ENCODE results near the gene ROR2.

Gene ROR2

GRCh38 chr9:91942201-91942600 is 7.8 kb downstream of the ROR2 start:
- TF ChIP-seq SIN3A (IDR thresholded peaks at IDR 0.05; ENCODE audit: borderline replicate concordance, insufficient read depth, low read length) (no peak), POLR2AphosphoS5 (IDR thresholded peaks at IDR 0.05; ENCODE audit: low read depth, low read length) (no peak), TAF1 (IDR thresholded peaks at IDR 0.05; ENCODE audit: borderline replicate concordance, insufficient read depth, low read length) (no peak)

DNA sequence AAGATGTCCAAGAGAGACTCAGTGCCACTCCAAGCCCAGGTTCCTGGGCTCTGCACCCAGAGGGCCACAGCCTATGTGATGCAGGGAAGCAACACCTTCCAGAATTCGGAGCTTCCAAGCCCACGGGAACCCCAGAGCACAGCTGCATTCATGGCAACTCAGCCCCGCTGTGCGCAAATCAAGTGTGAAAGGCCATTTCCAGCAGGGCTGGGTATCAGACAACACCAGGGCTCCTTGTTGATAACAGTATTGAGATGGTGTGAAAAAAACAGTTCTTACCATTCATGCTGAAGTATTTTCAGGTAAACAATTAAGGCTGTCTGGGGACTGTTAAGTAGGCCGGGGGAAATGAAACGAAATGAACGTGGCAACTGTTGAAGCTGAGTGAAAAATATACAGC is 10.1 kb downstream of the ROR2 start:
- no peak for TF ChIP-seq SIN3A (IDR thresholded peaks at IDR 0.05; ENCODE audit: borderline replicate concordance, insufficient read depth, low read length)
- TF ChIP-seq POLR2AphosphoS5 (IDR thresholded peaks at IDR 0.05; ENCODE audit: low read depth, low read length), result no peak
- no peak for TF ChIP-seq TAF1 (IDR thresholded peaks at IDR 0.05; ENCODE audit: borderline replicate concordance, insufficient read depth, low read length)
- TF ChIP-seq REST (IDR thresholded peaks at IDR 0.05; ENCODE audit: insufficient read depth in 1 of 2, low read depth in 2 of 2, low read length in 2 of 2), result no peak
- no peak for TF ChIP-seq FOXP2 (optimal IDR thresholded peaks at IDR 0.05; ENCODE audit: borderline replicate concordance, extremely low read depth, extremely low read length, insufficient read depth)

DNA sequence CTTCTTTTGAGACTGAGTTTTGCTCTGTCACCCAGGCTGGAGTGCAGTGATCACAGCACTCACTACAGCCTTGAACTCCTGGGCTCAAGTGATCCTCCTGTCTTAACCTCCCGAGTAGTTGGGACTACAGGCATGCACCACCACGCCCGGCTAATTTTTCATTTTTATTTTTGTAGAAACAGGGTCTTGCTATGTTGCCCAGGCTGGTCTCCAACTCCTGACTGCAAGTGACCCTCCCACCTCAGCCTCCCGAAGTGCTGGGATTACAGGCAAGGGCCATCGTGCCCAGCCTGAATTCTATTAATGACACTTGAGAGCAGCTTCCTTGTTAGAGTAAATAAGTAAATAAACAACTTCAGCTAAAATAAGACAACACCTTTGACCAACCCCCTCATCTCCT is 12.3 kb downstream of the ROR2 start:
- TF ChIP-seq TAF1 (IDR thresholded peaks at IDR 0.05; ENCODE audit: borderline replicate concordance, insufficient read depth, low read length), result no peak

DNA sequence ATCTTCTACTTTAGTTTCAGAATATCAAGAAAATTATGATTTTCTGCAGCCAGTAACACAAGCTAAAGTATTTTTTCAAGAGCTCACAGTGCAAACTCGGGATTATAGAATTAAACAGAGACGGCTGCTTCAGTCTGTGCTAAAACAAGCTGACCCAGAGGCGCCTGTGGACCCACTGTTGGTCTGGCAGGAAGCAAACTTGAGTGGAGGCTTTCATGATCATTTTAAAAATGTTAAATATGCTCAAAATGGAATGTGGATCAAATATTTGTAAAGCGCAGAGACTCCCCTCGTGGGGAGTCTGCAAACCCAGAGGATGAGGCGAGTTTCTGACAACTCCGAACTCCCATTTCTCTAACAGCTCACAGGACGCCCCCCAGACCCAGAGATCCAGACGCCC is 13.0 kb downstream of the ROR2 start:
- TF ChIP-seq FOXP2 (optimal IDR thresholded peaks at IDR 0.05; ENCODE audit: borderline replicate concordance, extremely low read depth, extremely low read length, insufficient read depth), result no peak
- no peak for TF ChIP-seq TAF1 (IDR thresholded peaks at IDR 0.05; ENCODE audit: borderline replicate concordance, insufficient read depth, low read length)
- TF ChIP-seq POLR2AphosphoS5 (IDR thresholded peaks at IDR 0.05; ENCODE audit: low read depth, low read length), result no peak
- no peak for TF ChIP-seq SIN3A (IDR thresholded peaks at IDR 0.05; ENCODE audit: borderline replicate concordance, insufficient read depth, low read length)
- TF ChIP-seq REST (IDR thresholded peaks at IDR 0.05; ENCODE audit: insufficient read depth in 1 of 2, low read depth in 2 of 2, low read length in 2 of 2), result no peak

DNA sequence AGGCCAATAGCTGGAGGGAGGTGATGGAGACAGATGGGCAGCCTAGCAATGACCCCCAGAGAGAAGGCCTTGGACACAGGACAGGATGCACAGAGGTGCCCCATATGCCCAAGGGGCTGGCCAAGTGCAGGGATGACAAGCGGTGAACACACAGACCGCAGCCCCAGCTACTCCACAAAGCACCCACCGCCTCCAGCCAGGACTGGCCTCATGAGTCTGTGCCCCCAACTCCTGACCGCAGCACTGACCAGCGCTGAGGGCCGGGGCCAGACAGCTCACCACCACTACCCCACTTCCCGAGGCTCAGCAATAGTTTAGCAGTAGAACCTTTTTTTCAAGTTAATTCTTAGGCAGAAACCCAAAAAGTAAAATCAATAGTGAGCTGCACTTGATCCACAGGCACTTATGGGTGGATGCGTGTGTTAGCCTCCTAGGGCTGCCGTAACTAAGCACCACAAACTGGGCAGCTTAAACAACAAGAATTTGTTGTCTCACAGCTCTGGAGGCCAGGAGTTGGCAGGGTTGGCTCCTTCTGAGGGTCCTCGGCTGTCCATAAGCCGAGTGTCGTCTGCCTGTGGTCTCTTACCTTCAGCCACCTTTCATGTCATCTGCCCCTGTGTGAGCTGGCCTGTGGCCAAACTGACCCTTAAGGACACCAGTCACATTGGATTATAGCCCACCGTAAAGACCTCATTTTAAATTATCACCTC is 14.1 kb downstream of the ROR2 start:
- no peak for TF ChIP-seq FOXP2 (optimal IDR thresholded peaks at IDR 0.05; ENCODE audit: borderline replicate concordance, extremely low read depth, extremely low read length, insufficient read depth)
- no peak for TF ChIP-seq POLR2AphosphoS5 (IDR thresholded peaks at IDR 0.05; ENCODE audit: low read depth, low read length)
- no peak for TF ChIP-seq REST (IDR thresholded peaks at IDR 0.05; ENCODE audit: insufficient read depth in 1 of 2, low read depth in 2 of 2, low read length in 2 of 2)
- TF ChIP-seq TAF1 (IDR thresholded peaks at IDR 0.05; ENCODE audit: borderline replicate concordance, insufficient read depth, low read length), result no peak
- TF ChIP-seq SIN3A (IDR thresholded peaks at IDR 0.05; ENCODE audit: borderline replicate concordance, insufficient read depth, low read length), result no peak

DNA sequence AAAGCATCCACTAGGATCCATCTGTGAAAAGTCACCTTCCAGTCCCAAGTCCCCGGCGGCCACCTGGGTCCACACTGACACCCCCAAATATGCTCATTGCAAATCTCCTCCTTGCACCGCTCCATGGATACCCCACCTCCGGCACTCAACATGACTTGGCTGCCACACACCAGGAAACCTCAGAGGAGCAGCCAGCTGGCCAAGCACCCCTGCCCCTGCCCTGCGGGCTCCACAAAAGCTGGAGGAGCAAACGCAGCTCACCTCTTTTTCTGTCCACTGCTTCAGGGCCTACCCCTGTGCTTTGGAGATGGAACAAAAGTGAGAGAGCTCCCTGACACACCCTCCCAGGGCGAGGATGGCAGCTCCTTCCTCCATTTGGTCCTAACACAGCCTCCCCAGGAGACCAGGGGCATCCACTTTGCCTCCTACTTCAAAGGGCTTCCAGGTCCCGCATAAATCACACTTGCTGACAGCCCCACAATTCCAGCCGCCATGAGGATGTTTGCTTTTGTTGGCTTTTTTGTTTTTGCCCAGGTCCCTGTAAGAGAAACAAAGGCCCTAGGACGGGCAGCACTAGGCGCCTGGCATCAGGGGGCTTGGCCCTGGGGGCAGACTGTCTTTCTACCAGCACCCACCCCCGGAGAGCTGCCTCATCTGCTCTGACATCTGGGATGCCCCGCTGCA is 14.8 kb downstream of the ROR2 start:
- no peak for TF ChIP-seq POLR2AphosphoS5 (IDR thresholded peaks at IDR 0.05; ENCODE audit: low read depth, low read length)
- TF ChIP-seq TAF1 (IDR thresholded peaks at IDR 0.05; ENCODE audit: borderline replicate concordance, insufficient read depth, low read length), result no peak
- TF ChIP-seq FOXP2 (optimal IDR thresholded peaks at IDR 0.05; ENCODE audit: borderline replicate concordance, extremely low read depth, extremely low read length, insufficient read depth), result no peak
- TF ChIP-seq SIN3A (IDR thresholded peaks at IDR 0.05; ENCODE audit: borderline replicate concordance, insufficient read depth, low read length), result no peak
- TF ChIP-seq REST (IDR thresholded peaks at IDR 0.05; ENCODE audit: insufficient read depth in 1 of 2, low read depth in 2 of 2, low read length in 2 of 2), result no peak
